GM19193 (cell line): ENCODE data around the gene PTCRA.

Experiments used
- POLR2A ChIP-seq: IDR thresholded peaks from 4 replicates; pipeline ENCODE4 v1.6.1; 2011; ENCODE audit not compliant: insufficient read depth, insufficient read length; ENCODE audit errors: extremely low read depth

The PTCRA gene

DNA sequence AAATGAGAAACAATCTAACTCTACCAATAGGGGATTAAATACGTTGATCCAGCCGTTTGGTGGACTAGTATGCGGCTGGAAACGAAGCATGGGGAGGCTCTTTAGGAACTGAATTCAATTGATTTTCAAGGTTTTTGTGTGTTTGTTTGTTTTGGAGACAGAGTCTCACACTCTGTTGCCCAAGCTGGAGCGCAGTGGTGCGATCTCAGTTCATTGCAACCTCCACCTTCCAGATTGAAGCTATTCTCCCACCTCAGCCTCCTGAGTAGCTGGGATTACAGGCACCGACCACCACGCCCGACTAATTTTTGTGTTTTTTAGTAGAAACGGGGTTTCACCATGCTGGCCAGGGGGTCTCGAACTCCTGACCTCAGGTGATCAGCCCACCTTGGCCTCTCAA is 20.5 kb downstream of the PTCRA start:
- TF ChIP-seq POLR2A: no peak

DNA sequence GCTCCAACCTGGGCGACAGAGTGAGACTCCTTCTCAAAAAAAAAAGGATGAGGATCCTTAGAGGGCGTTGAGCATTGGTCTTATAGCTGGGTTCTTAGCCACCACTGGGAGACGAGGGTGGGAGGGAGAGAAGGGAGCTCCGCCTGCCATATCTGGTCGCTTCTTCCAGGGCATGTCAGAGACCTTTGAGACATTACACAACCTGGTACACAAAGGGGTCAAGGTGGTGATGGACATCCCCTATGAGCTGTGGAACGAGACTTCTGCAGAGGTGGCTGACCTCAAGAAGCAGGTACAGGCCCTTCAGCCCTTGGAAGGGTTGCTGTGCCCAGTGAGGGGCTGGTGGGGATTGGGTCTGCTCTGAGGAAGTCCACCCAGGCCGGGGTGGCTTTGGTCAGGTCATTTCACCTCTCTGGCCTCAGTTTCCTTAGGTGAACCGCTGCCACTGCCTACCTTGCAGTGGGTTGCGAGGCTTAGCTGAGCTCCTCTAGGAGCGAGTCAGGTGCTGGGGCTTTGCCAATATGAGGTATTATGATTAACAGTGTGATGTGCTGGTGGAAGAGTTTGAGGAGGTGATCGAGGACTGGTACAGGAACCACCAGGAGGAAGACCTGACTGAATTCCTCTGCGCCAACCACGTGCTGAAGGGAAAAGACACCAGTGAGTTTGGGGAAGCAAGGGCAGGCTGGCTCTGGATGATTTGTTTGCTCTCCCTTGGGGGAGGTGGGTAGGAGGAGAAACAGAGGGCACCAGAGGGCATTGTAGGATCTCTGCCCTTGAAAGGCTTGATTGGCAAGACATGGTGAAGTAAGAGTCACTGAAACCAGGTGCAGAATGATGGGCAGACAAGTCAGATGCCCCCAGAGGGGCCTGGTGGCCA is 21.9 kb downstream of the PTCRA start:
- no peak for TF ChIP-seq POLR2A

DNA sequence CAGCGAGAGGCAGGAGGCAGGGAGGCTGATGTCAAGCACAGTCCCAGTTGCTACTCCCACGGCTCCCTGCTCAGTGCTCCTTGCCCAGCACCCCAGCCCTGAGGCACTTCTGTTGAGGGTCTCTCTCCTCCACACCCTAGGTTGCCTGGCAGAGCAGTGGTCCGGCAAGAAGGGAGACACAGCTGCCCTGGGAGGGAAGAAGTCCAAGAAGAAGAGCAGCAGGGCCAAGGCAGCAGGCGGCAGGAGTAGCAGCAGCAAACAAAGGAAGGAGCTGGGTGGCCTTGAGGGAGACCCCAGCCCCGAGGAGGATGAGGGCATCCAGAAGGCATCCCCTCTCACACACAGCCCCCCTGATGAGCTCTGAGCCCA is 22.6 kb downstream of the PTCRA start:
- TF ChIP-seq POLR2A: no peak

DNA sequence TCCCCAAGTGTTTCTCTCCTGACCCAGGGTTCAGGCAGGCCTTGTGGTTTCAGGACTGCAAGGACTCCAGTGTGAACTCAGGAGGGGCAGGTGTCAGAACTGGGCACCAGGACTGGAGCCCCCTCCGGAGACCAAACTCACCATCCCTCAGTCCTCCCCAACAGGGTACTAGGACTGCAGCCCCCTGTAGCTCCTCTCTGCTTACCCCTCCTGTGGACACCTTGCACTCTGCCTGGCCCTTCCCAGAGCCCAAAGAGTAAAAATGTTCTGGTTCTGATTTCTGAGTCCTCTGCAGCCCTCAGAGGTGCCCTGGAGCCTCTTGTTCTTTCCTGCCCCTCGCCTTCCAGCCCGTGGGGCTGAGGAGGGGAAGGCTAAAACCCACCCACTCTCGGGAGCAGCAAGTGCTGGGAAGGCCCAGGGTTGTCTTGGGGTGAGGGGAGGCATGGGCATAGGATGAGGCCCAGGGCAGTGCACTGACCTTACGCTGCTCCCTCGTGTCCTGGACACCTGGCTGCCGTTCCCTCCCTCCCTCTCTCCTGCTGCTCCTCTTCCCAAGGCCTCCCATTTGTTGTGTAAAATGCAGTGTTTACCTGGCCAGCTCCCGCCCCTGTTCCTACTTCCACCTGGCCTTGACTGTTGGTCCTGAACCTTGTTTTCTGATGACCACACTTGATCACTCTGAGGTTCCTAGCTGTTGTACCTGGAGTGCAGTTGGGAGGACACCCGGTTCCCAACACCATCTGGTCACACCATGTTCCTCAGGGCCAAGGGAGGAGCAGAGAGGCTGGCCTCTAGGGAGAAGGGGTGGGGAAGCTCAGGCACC is 23.3 kb downstream of the PTCRA start:
- TF ChIP-seq POLR2A: no peak

DNA sequence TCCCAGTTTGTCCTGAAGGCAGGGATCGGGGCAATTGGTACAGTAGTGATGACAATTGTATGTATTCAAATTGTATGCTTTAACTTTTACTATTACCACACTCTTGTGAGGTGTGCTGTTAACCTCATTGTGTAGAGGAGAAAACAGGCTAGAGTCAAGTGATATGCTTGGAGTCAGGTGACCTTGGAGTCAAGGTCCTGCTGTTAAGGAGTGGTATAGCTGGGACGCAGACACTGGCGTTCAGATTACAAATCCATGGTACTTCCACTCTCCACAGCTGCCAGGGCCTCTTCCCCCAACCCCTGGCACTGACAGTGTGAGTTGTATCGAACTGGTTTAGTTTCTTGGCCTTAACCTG is 23.9 kb downstream of the PTCRA start:
- no peak for TF ChIP-seq POLR2A

DNA sequence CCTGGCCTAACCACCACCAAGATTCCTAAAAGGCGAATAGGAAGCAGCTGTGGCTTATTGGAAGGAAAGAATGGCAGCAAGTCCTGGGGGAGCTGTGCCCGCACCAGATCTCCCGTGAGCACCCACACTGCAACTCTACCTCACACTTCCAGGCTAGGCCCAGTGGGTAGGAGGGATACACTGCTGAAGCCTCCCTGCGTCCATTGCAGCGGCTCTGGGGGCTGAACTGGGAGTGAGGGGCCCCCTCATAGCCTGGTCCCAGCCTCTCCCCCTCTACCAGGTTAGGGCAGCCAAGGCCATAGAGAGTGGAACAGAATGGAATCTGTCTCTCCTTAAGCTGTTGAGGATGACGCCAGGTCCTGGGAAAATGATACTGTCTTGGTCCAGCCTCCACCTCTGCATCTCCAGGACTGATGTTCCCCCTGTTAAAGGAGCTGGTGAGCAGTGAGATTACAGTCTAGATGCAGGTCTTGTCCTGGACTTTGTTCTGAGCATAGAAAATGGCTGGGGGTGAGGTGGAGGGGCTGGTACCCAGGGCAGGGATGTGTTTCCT is 24.7 kb downstream of the PTCRA start:
- TF ChIP-seq POLR2A: no peak

DNA sequence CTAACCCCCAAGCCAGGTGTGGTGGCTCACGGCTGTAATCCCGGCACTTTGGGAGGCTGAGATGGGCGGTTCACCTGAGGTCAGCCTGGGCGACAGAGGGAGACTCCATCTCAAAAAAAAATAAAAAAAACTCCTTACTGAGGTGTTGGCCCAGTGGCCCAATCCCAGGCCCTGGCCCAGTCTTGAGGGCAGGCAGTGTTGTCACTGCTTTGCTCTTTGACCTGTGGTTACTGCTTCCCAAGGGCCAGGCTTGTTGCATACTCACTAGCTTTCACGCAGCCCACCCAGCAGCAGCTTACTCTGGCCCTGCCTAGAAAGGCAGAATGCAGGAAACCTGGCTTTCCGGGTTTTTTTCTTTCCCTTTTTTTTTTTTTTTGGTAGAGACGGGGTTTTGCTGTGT is 26.6 kb downstream of the PTCRA start:
- no peak for TF ChIP-seq POLR2A

DNA sequence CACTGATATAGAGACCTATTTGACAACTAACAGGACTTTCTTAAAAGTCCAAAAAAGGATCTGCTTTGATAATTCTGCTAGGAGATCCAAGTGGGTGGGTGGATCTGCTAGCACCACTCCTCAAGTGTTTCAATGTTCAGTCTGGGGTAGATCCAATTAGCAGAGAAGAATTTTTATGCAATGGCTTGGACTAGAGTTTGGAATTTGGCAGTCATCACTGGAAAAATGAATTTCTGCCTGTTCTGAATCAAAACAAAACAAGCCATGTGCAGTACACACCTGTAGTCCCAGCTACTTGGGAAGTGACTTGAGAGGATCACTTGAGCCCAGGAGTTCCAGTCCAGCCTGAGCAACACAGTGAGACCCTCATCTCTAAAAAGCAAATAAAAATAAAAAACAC is 32.1 kb downstream of the PTCRA start:
- no peak for TF ChIP-seq POLR2A

DNA sequence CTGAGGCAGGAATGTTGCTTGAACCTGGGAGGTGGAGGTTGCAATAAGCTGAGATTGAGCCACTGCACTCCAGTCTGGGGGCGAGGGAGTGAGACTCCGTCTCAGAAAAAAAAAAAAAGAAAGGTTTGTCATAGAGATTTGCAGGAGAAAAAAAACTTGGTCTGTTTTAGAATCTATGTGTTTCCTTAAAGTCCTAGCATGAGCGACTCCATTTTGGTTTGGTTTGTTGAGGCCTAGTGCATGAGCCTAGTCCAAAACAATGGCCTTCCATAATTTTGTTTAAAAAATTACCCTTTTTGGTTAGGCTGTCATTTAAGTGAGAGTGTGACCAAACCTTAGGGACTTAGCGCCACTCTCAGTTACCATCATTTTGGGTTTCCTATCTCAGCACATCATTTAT is 36.5 kb downstream of the PTCRA start:
- no peak for TF ChIP-seq POLR2A

DNA sequence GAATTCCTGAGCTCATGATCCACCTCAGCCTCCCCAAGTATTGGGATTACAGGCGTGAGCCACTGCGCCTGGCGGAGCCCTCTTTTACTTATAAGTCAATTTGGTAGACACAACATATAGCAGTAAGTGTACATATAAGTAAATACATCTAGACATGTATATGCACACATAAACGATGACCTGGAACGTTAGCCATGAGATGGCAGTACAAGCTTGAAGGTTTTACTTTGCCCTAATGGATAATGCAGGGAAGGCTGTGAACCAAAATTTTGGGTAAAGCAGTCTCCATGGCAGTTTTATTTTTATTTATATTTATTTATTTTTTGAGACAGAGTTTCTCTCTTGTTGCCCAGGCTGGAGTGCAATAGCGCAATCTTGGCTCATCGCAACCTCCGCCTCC is 42.3 kb downstream of the PTCRA start:
- TF ChIP-seq POLR2A: no peak

DNA sequence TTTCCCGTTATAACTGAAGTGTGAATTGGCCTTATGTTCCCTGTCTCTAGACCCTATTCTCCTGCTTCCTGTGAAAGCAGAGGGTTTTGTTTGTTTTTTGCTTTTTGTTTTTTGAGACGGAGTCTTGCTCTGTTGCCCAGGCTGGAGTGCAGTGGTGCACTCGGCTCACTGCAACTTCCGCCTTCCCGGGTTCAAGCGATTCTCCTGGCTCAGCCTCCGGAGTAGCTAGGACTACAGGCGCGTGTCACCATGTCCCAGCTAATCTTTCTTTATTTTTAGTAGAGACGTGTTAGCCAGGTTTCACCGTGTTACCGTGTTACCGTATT is 44.0 kb downstream of the PTCRA start:
- TF ChIP-seq POLR2A: no peak

DNA sequence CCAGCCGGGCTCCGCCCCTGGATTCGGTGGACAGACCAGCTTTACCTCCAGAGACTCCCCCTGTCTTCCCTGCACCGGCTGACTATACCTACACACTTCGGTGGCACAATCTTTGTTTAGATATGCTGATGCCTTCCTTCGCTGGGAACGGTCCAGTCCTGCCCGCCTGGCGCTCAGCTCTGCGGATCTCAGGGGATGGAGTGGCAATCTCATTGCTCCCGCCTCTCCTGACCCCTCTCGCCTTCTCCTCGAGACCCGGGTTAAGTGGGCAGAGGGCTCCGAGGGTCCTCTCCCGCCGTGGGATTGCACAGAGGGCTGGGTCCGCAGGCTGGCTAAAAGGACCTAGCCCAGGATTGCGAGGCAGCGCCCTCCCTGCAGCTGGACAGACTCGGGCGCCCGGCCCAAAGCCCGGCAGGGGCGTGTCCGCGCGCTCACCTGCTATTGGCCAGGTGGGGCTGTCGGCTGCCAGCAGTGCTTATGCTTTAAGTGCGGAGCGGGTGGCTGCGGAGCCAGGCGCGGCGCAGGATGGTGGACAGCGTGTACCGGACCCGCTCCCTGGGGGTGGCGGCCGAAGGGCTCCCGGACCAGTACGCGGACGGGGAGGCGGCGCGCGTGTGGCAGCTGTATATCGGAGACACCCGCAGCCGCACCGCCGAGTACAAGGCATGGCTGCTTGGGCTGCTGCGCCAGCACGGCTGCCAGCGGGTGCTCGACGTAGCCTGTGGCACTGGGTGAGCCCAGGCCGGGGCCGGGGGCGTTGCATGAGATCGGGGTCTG is 44.6 kb downstream of the PTCRA start, which contains the start of gene GNMT:
Gene GNMT, plus strand, starts transcription at position 512 of the 777 bp plus-strand sequence. Its CDS starts 14 bp downstream, at position 526.
- no peak for TF ChIP-seq POLR2A

DNA sequence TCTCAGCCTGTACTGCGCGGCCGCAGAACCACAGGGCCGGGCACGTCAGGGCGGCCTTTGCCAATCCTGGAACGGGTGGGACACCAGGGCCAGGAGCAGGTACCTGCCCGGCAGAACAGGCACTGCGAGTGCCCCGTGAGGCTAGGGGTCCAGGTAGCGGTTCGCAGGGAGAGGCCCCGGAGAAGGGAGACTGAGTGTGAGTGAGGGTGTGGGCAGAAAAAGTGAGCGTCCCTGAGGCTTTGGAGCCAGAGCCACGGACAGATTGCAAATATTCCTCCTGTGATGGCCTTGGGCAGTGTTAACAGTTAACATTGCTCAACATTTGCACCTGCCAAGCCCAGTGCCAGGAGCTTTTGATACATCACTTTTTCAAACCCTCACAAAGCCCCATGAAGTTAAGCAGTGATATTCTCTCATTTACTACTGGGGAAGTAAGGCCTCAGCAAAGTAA is 45.2 kb downstream of the PTCRA start:
- TF ChIP-seq POLR2A: no peak

DNA sequence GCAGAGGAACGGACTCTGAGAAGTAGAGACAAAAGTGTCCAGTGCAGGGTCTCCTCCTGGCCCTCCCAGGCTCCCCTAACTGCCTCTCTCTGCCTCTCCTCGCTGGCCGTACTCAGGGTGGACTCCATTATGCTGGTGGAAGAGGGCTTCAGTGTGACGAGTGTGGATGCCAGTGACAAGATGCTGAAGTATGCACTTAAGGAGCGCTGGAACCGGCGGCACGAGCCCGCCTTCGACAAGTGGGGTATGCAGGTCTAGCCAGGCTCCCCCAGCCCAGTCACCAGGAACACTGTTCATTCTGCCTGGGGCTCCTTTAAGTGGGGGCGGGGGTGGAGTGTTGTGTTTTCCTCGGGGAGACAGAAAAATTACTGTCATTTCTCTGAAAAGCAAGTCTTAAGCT is 46.2 kb downstream of the PTCRA start:
- TF ChIP-seq POLR2A: no peak
